Right lung (tissue), 5 donors: ENCODE results near the gene RAP1GAP2. TPM values are rescaled to one million over a fixed set of nuclear protein-coding genes. Genes with fewer than 3 reads are reported as not detected.
"Not testable (repeated sequence)": the region's sequence is repeated elsewhere in the genome, so short reads cannot be mapped to it uniquely, and the experiment has no call there.

ENCODE experiments used
- DNase-seq, 2 donors: peaks; one replicate each; pipeline ENCODE4 v3.0.0-alpha.2; 2013
- polyA plus RNA-seq, 5 donors: library from polyadenylated mRNA; unstranded; fragments of 120-200 nt; gene quantifications; one replicate each; pipeline versions ENCODE4 v1.2.1 to v1.2.3, GENCODE V29; 2013; ENCODE audit warnings: inconsistent platforms in 1 of 5, low replicate concordance in 1 of 5; ENCODE audit not compliant: insufficient read length in 5 of 5, insufficient read depth in 1 of 5

Gene RAP1GAP2
- polyA plus RNA-seq, 5 donors: 7.3 to 10.7 (median 8.7) TPM

DNA sequence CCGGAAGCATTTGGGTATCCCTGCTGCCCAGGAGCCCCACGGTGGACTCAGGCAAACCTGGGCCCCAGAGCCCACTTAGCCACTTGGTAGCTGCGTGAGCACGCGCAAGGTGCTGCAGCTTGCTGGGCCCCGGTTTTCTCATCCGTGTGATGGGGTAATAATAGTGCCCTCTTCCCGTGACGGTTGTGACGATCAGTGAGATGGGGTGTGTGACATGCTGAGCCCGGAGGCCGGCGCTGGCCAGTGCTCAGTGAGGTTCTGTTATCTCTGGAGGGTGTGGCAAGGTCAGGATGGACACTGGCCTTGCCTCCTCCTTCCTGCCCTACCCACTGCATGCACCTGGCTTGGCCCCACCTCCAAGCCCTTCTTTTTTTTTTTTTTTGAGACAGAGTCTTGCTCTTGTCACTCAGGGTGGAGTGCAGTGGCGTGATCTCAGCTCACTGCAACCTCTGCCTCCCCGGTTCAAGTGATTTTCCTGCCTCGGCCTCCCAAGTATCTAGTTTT lies 82.6 kb downstream of the RAP1GAP2 start:
- DNase-seq: no peak

DNA sequence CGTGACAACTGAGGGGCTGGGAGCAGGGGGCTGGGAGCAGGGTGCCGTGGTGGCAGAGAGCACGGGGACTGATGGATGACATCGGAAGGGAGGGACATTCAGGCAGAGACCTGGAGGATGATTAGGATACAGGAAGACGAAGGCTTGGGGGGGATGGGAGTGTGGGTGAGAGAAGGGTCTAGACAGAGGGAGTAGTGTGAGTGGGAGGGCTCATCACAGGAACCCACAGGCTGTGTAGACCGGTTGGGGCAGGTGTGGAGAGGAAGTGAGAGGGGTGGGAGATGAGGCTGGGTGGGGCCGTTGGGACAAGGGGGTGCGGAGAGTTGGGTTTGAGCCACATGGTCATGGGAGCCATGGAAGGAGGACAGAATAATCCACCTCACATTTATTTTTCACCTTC lies 83.8 kb downstream of the RAP1GAP2 start:
- DNase-seq: no peak

DNA sequence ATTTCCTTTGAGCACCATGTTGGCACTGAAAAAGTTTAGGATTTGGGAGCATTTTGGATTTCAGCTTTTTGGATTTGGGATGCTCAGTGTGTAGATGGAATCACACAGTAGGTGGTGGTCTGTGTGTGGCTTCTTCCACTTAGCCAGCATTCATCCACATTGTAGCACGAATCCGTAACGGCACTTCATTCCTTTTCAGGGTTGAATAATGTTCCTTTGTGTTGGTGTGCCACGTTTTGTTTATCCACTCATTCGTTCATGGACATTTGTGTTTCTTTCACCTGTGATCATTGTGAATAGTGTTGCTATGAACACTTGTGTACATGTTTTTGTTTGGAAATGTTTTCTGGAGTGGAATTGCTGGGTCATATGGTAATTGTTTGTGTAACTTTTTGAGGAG lies 85.1 kb downstream of the RAP1GAP2 start:
- DNase-seq: no peak

DNA sequence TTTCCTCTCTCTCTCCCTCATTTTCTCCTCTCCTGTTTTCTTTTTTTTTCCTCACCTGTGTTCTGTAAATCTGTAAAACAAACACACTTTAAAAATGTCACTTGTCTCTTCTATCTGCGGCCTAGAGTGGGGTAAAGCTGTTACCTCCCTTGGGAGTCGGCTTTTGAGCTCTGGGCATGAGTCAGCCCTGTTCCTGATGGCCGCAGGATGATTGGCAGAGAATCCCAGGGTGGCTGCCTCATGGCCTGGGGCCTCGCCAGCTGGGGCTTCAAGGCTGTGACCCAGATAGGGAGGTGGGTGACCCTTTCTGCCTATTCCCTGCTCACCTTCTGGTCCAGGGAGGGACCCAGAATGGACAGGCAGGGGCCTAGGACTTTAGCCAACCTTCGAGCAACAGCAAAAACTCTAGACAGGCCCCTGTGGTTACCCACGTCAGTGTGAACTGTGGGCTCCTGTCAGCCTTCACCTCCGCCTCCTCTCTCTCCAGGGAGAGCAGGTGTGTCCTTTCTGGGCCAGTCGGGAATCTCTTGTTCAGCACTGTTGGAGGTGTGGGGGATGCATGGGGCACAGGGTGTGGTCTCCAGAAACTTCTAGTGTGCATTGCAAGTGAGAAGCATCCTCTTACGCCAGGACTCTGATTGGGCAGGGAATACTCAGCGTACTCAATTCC lies 87.4 kb downstream of the RAP1GAP2 start:
- DNase-seq: no peak

DNA sequence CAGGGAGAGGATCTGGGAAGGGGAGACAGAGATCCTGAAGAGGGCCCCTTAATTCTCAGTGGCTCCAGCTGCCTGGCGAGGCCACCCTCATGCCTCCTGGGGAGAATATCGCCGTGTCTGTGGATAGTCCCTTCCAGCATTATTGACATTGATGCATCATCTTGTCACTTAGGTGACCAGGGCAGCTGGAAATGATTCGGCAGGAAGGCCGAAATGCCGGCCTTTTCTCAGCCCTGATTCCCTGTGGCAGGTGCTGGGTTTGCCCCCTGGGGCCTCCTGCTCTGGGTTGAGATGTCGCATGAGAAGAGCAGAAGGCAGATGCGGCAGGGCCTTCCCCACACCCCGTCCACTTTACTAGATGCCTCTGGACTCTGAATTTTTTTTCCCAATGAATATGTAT lies 89.5 kb downstream of the RAP1GAP2 start:
- DNase-seq: no peak

DNA sequence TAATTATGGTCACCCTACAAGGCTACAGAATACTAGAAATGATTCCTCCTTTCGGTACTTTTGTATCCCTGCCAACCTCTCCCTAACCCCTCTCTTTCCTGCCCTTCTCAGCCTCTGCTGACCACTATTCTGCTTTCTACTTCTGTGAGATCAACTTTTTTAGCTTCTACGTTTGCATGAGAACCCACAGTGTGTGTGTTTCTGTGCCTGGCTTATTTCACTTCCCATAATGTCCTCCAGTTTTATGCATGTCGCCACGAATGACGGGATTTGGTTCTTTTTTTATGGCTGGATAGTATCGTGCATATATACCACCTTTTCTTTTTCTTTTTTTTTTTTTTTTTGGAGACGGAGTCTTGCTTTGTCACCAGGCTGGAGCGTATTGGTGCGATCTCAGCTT lies 92.1 kb downstream of the RAP1GAP2 start:
- DNase-seq: no peak

DNA sequence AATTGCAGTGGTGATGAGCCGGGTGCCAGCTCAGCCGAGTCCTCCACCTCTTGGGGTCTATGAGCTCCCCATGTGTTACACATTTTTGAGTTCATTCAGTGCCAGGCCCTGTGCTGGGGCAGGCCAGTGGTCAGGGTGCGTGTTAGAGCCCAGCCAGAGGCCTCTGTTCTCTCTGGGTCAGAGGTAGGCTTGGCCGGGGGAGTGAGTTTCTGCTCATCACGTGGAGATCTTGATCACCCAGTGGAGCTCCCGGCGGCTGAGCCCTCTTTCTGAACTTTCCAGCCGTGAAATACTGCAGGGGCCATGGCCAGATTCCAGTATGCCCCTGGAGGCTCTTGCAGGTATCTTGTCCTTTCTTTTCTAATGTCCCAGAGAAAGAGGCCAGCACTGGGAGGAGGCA lies 93.0 kb downstream of the RAP1GAP2 start:
- DNase-seq: no peak

DNA sequence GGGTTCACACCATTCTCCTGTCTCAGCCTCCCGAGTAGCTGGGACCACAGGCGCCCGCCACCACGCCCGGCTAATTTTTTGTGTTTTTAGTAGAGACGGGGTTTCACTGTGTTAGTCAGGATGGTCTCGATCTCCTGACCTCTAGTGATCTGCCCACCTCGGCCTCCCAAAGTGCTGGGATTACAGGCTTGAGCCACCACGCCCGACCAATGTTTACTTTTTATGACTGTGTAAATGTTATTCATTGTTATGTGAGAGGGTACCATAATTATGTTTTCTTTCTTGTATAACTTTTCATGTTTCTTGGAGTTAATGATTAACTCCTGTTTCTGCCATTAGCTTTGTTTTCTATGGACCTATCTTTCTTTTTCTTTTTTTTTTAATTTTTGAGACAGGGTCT lies 94.5 kb downstream of the RAP1GAP2 start:
- DNase-seq: not testable (repeated sequence)

DNA sequence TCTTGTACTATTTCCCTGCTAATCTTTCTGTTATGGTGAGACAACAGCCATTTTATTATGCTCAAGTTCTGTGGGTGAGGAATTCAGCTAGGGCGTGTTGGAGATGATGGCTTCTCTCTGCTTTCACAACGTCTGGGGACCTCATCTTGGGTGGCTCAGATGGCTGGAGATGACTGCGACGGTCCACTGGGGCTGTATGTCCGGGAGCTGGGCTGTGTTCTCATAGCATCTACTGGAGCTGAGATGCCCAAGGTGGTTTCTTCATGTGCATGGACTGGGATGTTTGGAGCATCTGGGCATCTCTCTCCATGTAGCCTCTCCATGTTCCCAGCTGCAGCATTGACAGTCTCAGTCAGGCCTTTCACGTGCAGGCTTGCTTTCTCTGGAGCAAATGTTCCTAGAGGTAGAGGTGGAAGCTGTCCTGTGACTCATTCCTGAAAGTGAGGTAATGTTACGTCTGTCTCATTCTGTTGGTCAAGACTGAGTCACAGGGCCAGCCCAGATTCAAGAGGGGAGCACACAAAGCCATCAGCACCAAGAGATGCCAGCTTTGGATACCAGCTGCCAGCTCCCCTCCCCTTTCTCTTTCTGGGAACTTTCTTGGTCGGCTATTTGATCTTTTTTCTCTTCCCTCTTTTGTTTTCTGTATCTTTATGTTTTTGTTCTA lies 96.2 kb downstream of the RAP1GAP2 start:
- no peak for DNase-seq

DNA sequence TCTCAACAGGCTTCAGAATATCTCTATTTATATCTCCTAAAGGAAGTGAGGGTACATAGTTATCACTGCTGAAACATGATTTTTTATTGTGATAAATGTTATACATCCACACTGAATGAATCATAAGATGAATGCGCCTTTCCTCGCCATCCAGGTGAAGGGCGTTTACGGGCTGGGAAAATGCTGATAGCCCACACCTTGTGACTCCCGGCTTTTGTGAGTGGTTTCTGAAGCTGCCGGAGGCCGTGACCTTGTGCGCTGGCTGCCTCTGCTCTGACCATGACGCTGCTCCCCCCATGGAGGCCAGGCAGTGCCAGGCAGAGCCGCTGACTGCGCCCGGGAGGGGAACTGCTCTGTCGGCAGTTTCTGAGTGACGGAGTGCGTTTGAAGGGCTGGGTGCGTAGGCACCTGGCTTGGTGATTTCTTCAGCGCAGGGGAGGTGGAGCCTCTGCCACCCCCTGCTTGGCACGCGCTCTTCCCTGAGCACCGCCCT lies 97.2 kb downstream of the RAP1GAP2 start:
- no peak for DNase-seq

DNA sequence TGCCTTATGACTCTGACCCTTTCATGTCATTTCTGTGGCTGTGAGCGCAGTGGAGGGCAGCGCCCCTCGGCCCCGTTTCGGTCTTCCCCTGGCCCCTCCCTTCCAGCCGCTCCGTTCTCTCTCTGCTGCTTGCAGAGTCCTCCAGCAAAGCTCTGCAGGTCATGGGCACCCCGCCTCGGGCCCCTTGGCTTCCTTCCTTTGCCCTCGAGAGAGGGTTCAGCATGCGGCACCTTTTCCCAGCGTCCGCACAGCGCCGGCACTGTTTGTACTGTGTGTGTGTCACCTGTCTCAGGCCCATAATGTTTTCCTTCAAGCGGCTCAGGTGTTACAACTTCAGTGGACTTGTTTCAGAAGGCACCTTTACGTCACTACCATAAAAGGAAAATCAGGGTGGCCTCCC lies 98.5 kb downstream of the RAP1GAP2 start:
- DNase-seq: no peak

DNA sequence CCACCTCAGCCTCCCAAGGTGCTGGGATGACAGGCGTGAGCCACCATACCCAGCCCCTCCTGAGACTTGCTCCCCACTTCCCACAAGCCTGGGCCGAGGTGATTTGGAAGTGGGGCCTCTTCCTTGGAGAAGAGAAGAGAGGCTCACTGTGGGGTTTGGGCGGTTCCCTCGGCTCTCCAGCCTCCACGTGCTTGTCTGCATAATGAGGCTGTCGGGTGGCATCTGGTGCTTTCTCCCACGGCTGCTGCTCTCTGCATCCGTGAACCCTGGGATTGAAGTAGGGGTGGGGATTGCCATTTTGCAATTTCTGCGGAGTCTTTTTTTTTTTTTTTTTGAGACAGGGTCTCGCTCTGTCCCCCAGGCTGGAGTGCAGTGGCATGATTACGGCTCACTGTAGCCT lies 101.4 kb downstream of the RAP1GAP2 start:
- no peak for DNase-seq

DNA sequence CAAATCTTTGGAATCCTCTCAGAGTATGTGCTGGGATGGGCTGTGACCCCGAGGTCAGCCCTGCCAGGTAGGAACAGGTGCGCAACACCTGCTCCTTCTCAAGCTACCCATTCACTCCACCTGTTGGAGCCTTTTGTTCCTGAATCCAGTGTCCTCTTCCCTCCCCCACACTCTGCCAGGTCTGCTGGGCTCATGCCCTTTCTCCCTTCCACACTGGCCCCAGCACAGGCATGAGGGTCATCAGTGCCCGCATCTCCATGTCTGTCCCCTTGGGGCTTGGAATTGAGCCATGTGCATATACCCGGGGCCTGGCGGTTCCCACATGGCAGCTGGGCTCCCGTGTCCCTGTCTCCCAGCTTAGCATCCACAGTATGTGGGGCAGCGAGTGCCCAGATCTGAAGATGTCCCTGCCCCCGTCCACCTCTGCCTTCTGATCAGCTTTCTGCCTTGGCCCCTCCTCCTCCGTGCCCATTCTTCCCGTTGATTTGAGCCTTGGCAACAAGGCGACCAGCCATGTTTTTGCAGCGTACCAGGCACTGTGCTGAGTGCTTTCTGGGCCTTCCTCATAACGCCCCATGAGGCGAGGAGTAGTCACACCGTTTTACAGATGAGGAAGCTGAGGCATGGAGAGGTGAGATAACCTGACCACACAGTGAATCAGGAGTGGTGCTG lies 102.2 kb downstream of the RAP1GAP2 start:
- no peak for DNase-seq

DNA sequence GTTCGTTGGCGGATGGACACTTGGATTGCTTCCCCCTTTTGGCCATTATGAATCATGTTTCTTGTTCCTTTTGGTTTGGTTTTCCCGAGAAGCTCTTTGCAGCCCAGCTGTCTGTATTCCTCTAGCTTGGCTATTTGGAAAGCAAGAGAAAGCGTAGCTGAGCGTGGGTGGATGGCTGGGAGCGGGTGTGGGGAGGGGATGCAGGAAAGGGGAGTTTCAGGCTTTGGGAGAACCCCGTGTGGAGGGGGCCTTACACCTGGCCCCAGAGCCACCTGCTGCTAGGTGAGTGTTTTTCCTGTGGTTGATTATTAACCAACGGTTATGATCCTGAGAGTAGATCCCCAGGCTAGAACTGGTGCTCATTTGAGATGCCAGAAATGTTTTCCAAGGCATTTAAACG lies 103.7 kb downstream of the RAP1GAP2 start:
- peak in 1 of 2 donors; percentile 45 for DNase-seq

DNA sequence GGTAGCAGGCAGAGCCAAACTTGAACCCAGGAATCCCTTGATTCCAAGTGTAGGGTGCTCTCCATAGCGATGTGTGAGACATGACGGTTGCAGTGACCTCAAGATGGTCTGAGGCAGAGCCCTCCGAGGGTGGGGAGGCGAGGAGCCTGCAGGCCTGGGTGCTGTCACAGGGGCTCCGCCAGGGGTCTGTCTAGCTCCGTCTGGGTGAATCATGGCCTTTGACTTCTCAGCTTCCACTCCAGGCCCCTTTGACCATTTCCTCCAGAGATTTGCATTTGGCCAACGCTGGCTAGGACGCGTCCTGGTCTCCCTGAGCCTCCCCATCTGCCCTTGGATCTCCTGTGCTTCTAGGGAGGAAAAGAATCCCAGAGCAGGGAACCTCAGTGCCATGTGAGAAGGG lies 104.6 kb downstream of the RAP1GAP2 start:
- no peak for DNase-seq

DNA sequence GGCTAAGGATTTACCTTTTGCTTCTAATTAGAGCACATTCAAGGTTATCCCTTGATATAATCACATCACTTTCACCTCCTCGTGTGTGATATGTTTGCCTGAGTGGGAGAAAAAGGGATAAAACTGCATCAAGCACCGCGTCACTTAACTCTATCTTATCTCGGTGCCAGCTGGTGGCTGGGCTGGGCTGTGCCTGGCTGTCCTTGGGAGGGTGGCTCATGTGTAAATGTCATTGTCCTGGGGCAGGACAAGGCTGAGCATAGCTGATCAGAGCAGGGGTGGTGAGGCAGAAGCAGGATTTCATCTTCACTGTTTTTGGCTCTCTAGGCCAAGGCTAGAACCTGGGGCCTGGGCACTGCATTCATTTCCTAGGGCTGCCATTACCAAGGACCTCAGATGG lies 105.3 kb downstream of the RAP1GAP2 start:
- no peak for DNase-seq

DNA sequence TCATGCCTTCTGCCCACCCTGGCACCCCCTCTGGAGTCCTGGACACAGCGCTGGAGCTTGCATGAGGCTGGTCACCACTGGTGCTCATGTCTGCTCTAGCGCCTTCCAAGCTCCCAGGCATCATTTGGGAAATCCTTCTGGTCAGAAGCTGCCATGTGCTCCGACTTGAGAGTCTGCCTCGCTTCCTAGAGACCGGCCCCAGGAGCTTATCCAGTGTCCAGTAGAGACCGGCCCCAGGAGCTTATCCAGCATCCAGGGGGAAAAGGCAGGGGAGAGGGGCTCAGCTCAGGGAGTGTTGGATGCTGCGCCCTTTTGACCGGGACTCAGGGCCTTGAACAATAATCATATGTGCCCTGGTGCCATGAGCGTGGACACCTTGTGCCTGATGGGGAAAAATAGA lies 106.3 kb downstream of the RAP1GAP2 start:
- DNase-seq: no peak

DNA sequence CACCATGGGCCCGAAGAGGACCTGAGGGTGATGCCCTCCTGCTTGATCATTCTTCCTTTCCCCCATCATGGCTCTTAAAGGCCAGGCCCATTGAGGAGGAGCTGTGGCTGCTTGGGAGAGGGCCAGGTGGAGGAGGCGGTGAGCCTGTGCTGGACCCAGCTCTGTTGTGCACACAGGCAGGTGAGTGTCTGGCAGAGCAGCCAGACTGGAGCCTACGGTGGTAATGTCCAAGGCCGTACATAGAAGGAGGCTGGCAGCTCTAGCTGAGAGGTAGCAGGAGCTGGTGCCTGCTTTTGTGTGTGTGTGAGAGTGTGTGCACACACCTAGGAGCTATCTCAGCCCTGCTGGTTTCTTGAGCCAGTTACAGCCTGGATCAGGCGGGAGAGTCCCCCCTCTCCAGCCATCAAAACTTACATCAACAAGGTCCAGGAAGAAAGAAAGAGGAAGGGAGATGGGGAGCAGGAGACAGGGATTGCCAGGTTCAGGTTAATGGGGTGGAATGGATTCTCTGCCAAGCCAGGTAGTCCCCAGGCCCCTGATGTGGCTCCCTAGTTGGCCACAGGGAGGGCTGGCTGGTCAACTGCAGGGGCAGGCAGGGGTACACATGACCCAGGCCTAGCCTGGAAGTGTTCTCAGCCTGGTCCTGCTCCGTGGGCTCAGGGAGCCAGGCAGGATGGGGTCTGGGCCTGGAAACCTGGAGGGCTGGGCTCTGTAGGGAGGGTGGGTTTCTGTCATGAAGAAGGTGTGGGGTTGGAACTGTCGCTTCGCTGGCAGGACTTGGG lies 107.1 kb downstream of the RAP1GAP2 start:
- DNase-seq: no peak

DNA sequence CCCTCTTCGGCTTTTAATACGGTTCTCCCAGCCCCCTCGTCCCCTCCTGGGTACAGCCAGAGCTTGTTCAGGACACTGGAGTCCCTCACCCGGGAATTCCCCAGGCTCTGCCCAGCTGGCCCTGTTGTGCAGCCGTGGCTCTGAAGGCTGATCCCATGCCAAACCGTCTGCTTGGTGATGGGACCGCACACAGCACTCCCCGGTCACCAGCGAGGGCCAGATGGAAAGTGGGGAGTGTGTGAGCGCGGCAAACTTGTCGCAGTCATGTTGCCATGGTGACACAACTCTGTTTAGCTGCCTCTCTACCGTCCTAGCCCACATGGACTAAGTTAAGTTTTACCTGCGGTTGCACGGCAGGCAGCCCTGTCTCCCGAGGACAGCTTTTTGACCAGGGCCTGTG lies 107.9 kb downstream of the RAP1GAP2 start:
- peak; percentile 67 to 70 for DNase-seq

DNA sequence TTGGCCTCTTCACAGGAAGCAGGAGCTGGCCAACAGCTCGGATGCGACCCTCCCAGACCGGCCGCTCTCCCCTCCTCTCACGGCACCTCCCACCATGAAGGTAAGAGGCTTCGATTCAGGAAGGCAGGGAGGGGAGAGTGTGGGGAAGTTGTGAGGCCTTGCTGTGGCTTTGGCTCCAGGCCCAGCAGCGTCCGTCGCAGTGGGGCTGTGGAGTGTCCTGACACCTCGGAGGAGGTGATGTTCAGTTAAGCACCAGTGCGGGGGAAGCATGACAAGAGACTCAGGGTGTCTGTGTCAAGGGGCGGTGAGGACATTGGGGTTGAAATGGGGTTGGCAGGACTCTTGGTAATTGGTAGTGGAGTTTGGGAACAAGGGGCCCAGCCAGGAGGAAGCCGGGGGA lies 109.0 kb downstream of the RAP1GAP2 start:
- no peak for DNase-seq

DNA sequence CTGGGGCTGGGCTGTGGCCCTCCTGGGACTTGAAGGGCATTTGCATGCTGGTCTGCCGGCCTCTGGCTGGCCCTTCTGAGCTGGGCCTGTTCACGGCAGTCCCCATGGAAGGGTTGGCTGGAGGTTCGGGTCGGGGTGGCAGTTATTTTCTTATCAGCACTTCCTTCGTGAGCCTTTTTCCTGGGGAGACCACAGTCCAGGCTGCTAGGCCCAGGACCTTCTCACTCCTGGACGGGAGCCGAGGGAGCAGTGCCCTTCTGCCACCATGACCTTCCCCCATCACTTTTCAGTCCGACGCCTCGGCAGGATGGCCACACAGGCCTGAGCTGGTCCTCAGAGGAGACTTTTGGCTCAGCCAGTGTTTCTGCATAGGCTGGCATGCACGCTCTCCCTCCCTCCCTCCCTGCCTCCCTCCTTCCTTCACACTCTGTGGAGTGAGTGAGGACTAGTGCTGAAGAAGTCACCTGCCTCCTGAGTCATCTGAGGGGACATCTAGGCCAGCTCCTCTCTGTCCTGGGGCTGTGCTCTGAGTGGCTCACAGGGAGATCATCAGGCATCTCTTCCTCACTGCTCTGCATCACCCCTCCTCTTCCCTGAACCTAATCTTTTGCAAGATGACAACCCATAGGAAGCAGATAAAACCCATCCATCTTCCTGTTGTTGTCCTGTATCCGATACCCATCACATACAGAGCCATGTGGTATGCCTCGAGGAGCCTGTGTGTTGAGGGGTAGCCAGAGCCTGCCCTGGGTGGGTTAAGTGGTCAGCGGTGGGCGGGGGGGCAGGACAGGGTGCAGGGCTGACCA lies 109.7 kb downstream of the RAP1GAP2 start:
- DNase-seq: no peak
